ENCODE measurements around the gene LDLRAD1. TPM values are rescaled to one million over a fixed set of nuclear protein-coding genes. Genes with fewer than 3 reads are reported as not detected.

Gene LDLRAD1
- total and polyA plus RNA-seq, 2 of the 13 experiments (the other 11 are each of a cell fraction or from before 2014, with no cell fraction given), result 2.5 to 14.0 TPM

GRCh38 chr1:53982034-53982762 lies 35.8 kb downstream of the LDLRAD1 start (continued):
- TF ChIP-seq YEATS4 (CRISPR knock-in tag; IDR thresholded peaks at IDR 0.05; ENCODE audit: borderline replicate concordance) (peak; percentile 32; the same call in 1 of the 2 replicates), CEBPG (CRISPR knock-in tag; IDR thresholded peaks at IDR 0.05) (peak; percentile 95), ZNF292 (CRISPR knock-in tag; IDR thresholded peaks at IDR 0.05; ENCODE audit: borderline replicate concordance, low read depth) (peak; percentile 72; the same call in 1 of the 2 replicates), HBP1 (CRISPR knock-in tag; IDR thresholded peaks at IDR 0.05; ENCODE audit: low read depth) (peak; percentile 61; the same call in 1 of the 2 replicates), BCL3 (CRISPR knock-in tag; IDR thresholded peaks at IDR 0.05) (no peak), MAF1 (CRISPR knock-in tag; IDR thresholded peaks at IDR 0.05; ENCODE audit: borderline replicate concordance) (no peak), ZNF17 (CRISPR knock-in tag; IDR thresholded peaks at IDR 0.05) (0 out of 2 replicates have a peak, but pooled peaks have one; percentile 63), ZNF766 (CRISPR knock-in tag; IDR thresholded peaks at IDR 0.05; ENCODE audit: borderline replicate concordance) (no peak), ZBTB44 (CRISPR knock-in tag; IDR thresholded peaks at IDR 0.05) (no peak), ZSCAN5A (CRISPR knock-in tag; IDR thresholded peaks at IDR 0.05; ENCODE audit: borderline replicate concordance) (0 out of 2 replicates have a peak, but pooled peaks have one; percentile 32), AGO2 (optimal IDR thresholded peaks at IDR 0.05; ENCODE audit: low read depth, low read length) (no peak), SOX6 (IDR thresholded peaks at IDR 0.05) (no peak), SOX6 (CRISPR knock-in tag; IDR thresholded peaks at IDR 0.05) (peak; percentile 47; the same call in 1 of the 2 replicates), ZNF605 (CRISPR knock-in tag; IDR thresholded peaks at IDR 0.05) (peak; percentile 72), PPARG (CRISPR knock-in tag; conservative IDR thresholded peaks at IDR 0.05) (peak; percentile 29; the same call in 1 of the 2 replicates), NFE2L2 (IDR thresholded peaks at IDR 0.05; ENCODE audit: low read length) (no peak), IKZF5 (CRISPR knock-in tag; IDR thresholded peaks at IDR 0.05) (0 out of 2 replicates have a peak, but pooled peaks have one; percentile 42), CREB1 (IDR thresholded peaks at IDR 0.05) (no peak), CREB1 (CRISPR knock-in tag; IDR thresholded peaks at IDR 0.05) (peak; percentile 50; the same call in 1 of the 2 replicates), ZBTB7B (CRISPR knock-in tag; IDR thresholded peaks at IDR 0.05) (peak; percentile 27; the same call in 1 of the 2 replicates), PHF21A (CRISPR knock-in tag; IDR thresholded peaks at IDR 0.05) (0 out of 2 replicates have a peak, but pooled peaks have one; percentile 34), ZBTB42 (CRISPR knock-in tag; IDR thresholded peaks at IDR 0.05) (peak; percentile 14; the same call in 1 of the 2 replicates)

All from HepG2 (cell line).